Activated T-cell treated with anti-CD3 and anti-CD28 coated beads, Interleukin-2, amount 50 U/mL, for 72 hours (primary cell): ENCODE measurements around the gene ZNF598. TPM values are rescaled to one million over a fixed set of nuclear protein-coding genes. Genes with fewer than 3 reads are reported as not detected.
A peak's percentile ranks its signal among the peaks of the same experiment; 100 is the strongest.

Source experiments
- ATAC-seq, 2 donors: fragments of 150-1000 bp; cut with Tn5 transposase; replicated peaks in 1 of 2; 2 replicates each; pipeline ENCODE4 v1.10.0; 2021; ENCODE audit warnings: moderate library complexity in 2 of 2, mild to moderate bottlenecking in 1 of 2
- DNase-seq, 2 donors: peaks; one replicate each; pipeline ENCODE4 v3.0.0; 2021 to 2022; ENCODE audit warnings: mixed read lengths in 1 of 2
- H3K27ac Mint-ChIP-seq: one replicate; pipeline ENCODE4 v1.8.0; 2022; ENCODE audit warnings: mild to moderate bottlenecking, moderate library complexity, mixed read lengths
- H3K27me3 Mint-ChIP-seq: one replicate; pipeline ENCODE4 v1.8.0; 2022; ENCODE audit warnings: low read depth, mixed read lengths
- H3K36me3 Mint-ChIP-seq, 2 donors: one replicate each; pipeline ENCODE4 v1.8.0; 2022; ENCODE audit warnings: mixed read lengths in 2 of 2, mild to moderate bottlenecking in 1 of 2; ENCODE audit not compliant: insufficient read depth in 2 of 2
- H3K4me1 Mint-ChIP-seq: one replicate; pipeline ENCODE4 v1.8.0; 2022; ENCODE audit warnings: low read depth, mixed read lengths
- H3K4me3 Mint-ChIP-seq, 2 donors: one replicate each; pipeline ENCODE4 v1.8.0; 2022; ENCODE audit warnings: mild to moderate bottlenecking in 2 of 2, mixed read lengths in 2 of 2, moderate library complexity in 2 of 2
- H3K9me3 Mint-ChIP-seq, 2 donors: one replicate each; pipeline ENCODE4 v1.8.0; 2022; ENCODE audit warnings: mixed read lengths in 2 of 2
- total RNA-seq, 2 donors: library from RNA; stranded (reverse); gene quantifications; one replicate each; pipeline ENCODE4 v1.2.3, GENCODE V29; 2022

ZNF598 gene
- total RNA-seq, 2 donors from 2014 or later = 87.1 to 110 TPM

- peaks cover 33% of the 10 kb centered on the region for H3K4me1 Mint-ChIP-seq
- H3K27me3 Mint-ChIP-seq = peaks cover 8% of the 10 kb centered on the region
- H3K36me3 Mint-ChIP-seq = peaks cover 2 to 6% of the 10 kb centered on the region in 2 donors
- peak; percentile 64 to 71 for ATAC-seq
- H3K9me3 Mint-ChIP-seq = no peaks in the 10 kb centered on the region
- peak overlapping the region; percentile 86 to 88 for H3K4me3 Mint-ChIP-seq
- H3K27ac Mint-ChIP-seq = no peak overlapping the region
- DNase-seq = peak; percentile 97
Observed at GRCh38 chr16:1991948-1992703, 17.5 kb downstream of the ZNF598 start.

GRCh38 chr16:1991588-1991947 is 18.1 kb downstream of the ZNF598 start:
- Mint-ChIP-seq H3K4me3 (peak overlapping the region; percentile 86 to 88), H3K27me3 (peaks cover 8% of the 10 kb centered on the region), H3K4me1 (peaks cover 30% of the 10 kb centered on the region)

GRCh38 chr16:1991135-1991551 is 18.5 kb downstream of the ZNF598 start:
- Mint-ChIP-seq H3K4me3 (peak overlapping the region; percentile 86 to 88), H3K27me3 (peaks cover 8% of the 10 kb centered on the region), H3K4me1 (peaks cover 25% of the 10 kb centered on the region), H3K27ac (no peak overlapping the region), H3K36me3 (peaks cover 6% of the 10 kb centered on the region in 2 donors), H3K9me3 (no peaks in the 10 kb centered on the region)
- DNase-seq (peak; percentile 57 to 59), ATAC-seq (peak; percentile 39 to 46)

More at GRCh38 chr16:1991588-1991947, 18.1 kb downstream of the ZNF598 start:
- peaks cover 2 to 6% of the 10 kb centered on the region in 2 donors for H3K36me3 Mint-ChIP-seq
- ATAC-seq (no peak), DNase-seq (no peak)
- H3K27ac Mint-ChIP-seq = peak overlapping the region; percentile 50
- no peaks in the 10 kb centered on the region for H3K9me3 Mint-ChIP-seq

- H3K4me3 Mint-ChIP-seq = peak overlapping the region; percentile 86 to 88
- no peaks in the 10 kb centered on the region for H3K9me3 Mint-ChIP-seq
- H3K36me3 Mint-ChIP-seq = peaks cover 6% of the 10 kb centered on the region in 2 donors
- peak; percentile 8 to 16 for ATAC-seq
- H3K4me1 Mint-ChIP-seq = peaks cover 22% of the 10 kb centered on the region
- DNase-seq = peak; percentile 80 to 83
- H3K27me3 Mint-ChIP-seq = peaks cover 8% of the 10 kb centered on the region
- no peak overlapping the region for H3K27ac Mint-ChIP-seq
Observed at GRCh38 chr16:1990351-1991134, 19.1 kb downstream of the ZNF598 start.

- ATAC-seq = peak in 1 of 2 donors; percentile 1
- peaks cover 26% of the 10 kb centered on the region for H3K4me1 Mint-ChIP-seq
- DNase-seq = no peak
- no peak overlapping the region for H3K27ac Mint-ChIP-seq
- peaks cover 4 to 6% of the 10 kb centered on the region in 2 donors for H3K36me3 Mint-ChIP-seq
- H3K27me3 Mint-ChIP-seq = peaks cover 8% of the 10 kb centered on the region
- no peaks in the 10 kb centered on the region for H3K9me3 Mint-ChIP-seq
- H3K4me3 Mint-ChIP-seq = peak overlapping the region in 1 of 2 donors; percentile 86
Observed at GRCh38 chr16:1990101-1990350, 19.6 kb downstream of the ZNF598 start.

GRCh38 chr16:1989209-1990100 is 20.2 kb downstream of the ZNF598 start, which contains the start of gene SYNGR3:
Gene SYNGR3, plus strand, starts transcription at chr16:1989970. Its CDS starts 133 bp downstream, at chr16:1990103.
- H3K4me3 Mint-ChIP-seq = peak within 1 kb of the TSS; percentile 86 to 88
- DNase-seq (peak; percentile 35 to 55), ATAC-seq (no peak)
- peaks cover 4 to 6% of the 10 kb centered on the region in 2 donors for H3K36me3 Mint-ChIP-seq
- peaks cover 32% of the 10 kb centered on the region for H3K4me1 Mint-ChIP-seq
- peak within 1 kb of the TSS; percentile 81 for H3K27ac Mint-ChIP-seq
- peaks cover 8% of the 10 kb centered on the region for H3K27me3 Mint-ChIP-seq
- H3K9me3 Mint-ChIP-seq = no peaks in the 10 kb centered on the region

- DNase-seq (no peak), ATAC-seq (no peak)
- peaks cover 31% of the 10 kb centered on the region for H3K4me1 Mint-ChIP-seq
Observed at GRCh38 chr16:1987198-1987597, 22.4 kb downstream of the ZNF598 start.

GRCh38 chr16:1985466-1986150 is 24.0 kb downstream of the ZNF598 start:
- Mint-ChIP-seq H3K27me3 (peaks cover 36% of the 10 kb centered on the region), H3K27ac (no peak overlapping the region), H3K4me1 (peaks cover 32% of the 10 kb centered on the region), H3K36me3 (peaks cover 2 to 4% of the 10 kb centered on the region in 2 donors), H3K9me3 (no peaks in the 10 kb centered on the region), H3K4me3 (peak overlapping the region; percentile 85 to 89)
- ATAC-seq = no peak
- no peak for DNase-seq

More at GRCh38 chr16:1987198-1987597, 22.4 kb downstream of the ZNF598 start:
- Mint-ChIP-seq H3K36me3 (peaks cover 3 to 4% of the 10 kb centered on the region in 2 donors), H3K27me3 (peaks cover 21% of the 10 kb centered on the region), H3K27ac (no peak overlapping the region), H3K4me3 (no peak overlapping the region), H3K9me3 (no peaks in the 10 kb centered on the region)

- peak; percentile 22 to 26 for ATAC-seq
- Mint-ChIP-seq H3K27me3 (peaks cover 36% of the 10 kb centered on the region), H3K4me3 (peak overlapping the region; percentile 85 to 89), H3K9me3 (no peaks in the 10 kb centered on the region), H3K4me1 (peaks cover 32% of the 10 kb centered on the region), H3K36me3 (peaks cover 2 to 4% of the 10 kb centered on the region in 2 donors), H3K27ac (no peak overlapping the region)
- DNase-seq = no peak
Observed at GRCh38 chr16:1984347-1985225, 25.0 kb downstream of the ZNF598 start.

GRCh38 chr16:1983544-1984346 is 25.9 kb downstream of the ZNF598 start, which contains the start of gene GFER:
Gene GFER, plus strand, starts transcription at chr16:1984193. Its CDS starts 26 bp downstream, at chr16:1984219.
- ATAC-seq (peak; percentile 85 to 91), DNase-seq (peak; percentile 86 to 88)
- Mint-ChIP-seq H3K27me3 (peaks cover 33% of the 10 kb centered on the region), H3K4me1 (peaks cover 32% of the 10 kb centered on the region), H3K9me3 (no peaks in the 10 kb centered on the region), H3K27ac (no peak within 1 kb of the TSS), H3K4me3 (peak within 1 kb of the TSS; percentile 85 to 89), H3K36me3 (peaks cover 0 to 4% of the 10 kb centered on the region in 2 donors)
